ENCODE measurements around the gene RIPK4.
"Not testable (repeated sequence)": the region's sequence is repeated elsewhere in the genome, so short reads cannot be mapped to it uniquely, and the experiment has no call there.

Gene RIPK4

GRCh38 chr21:41794600-41794999 is 27.7 kb upstream of the RIPK4 start:
- DNase-seq, result no peak

- DNase-seq, result no peak
Observed at GRCh38 chr21:41792711-41793110, 25.9 kb upstream of the RIPK4 start.

DNA sequence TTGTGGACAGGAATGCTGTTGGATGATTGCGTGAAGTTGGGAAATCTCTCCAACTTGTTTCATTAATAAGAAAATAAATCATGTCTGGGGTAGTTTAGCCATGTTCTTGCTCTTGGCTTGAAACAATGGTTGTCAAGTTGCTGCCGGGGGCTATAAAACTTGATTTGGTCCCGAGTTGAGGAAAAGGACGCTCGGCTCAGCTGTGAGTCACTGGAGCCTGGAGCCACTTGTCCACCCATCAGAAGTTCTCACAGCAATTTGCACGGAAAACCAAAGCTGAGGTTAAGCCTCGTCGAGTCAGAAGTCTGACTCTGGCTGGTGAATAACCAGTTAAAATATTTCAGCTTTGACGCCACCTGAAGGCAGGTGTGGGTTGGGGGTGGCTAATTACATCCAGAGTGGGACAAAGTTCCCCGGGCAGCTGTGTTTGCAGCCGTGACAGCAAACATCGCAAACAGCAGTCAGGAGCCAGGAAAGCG is 19.7 kb upstream of the RIPK4 start:
- DNase-seq, result no peak

- not testable (repeated sequence) for DNase-seq
Observed at GRCh38 chr21:41785262-41785661, 18.4 kb upstream of the RIPK4 start.

DNA sequence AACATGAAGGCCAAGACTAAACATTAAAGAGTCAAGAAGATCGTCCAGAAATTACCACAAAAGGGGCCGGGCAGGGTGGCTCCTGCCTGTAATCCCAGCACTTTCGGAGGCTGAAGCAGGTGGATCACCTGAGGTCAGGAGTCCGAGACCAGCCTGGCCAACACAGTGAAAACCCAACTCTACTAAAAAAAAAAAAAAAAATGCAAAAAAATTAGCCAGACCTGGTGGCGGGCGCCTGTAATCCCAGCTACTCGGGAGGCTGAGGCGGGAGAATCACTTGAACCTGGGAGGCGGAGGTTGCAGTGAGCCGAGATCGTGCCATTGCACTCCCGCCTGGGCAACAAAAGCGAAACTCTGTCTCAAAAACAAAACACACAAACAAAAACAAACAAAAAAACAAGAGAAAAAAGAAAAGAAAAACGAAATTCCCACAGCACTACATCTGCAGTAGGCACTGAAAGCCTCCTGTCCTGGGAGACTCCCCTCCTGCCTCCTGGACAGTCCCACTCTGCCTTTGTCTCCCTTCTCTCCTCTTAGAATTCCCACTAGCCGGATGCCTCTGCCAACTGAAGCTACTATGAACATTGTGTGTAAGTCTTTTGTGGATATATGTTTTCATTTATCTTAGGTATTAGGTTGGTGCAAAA is 17.7 kb upstream of the RIPK4 start:
- DNase-seq, result no peak

GRCh38 chr21:41783476-41784180 is 16.8 kb upstream of the RIPK4 start:
- no peak for DNase-seq

DNA sequence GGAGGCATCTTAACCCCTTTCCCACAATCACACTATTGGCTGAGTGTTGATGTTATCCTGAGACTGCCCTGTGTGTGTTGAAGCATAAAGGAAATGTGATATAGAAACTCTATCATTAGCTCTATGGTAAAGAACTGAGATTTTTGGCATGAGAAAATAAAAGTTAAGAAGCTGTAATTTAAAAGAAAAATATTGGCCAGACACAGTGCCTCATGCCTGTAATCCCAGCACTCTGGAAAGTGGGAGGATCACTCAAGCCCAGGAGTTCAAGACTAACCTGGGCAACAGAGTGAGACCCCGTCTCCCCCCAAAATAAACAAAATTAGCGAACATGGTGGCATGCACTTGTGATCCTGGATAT is 14.2 kb upstream of the RIPK4 start:
- no peak for DNase-seq

GRCh38 chr21:41780337-41781049 is 13.6 kb upstream of the RIPK4 start:
- DNase-seq, result no peak

DNA sequence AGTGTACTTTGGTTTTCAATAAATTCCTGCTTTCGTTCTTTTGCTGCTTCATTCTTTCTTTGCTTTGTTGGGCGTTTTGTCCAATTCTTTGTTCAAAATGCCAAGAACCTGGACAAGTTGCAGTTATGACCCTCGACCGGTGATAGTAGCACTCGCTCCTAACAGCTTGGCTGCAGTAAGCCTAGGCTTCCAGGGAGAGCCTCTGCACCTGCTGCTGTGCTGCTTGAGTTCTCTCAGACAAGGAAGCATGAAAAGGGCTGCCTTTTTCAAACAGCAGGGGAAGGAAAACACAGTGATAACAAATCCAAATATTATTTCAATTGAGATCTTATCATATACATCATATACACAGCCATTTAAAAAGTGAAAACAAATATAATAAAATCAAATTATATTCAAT is 12.8 kb upstream of the RIPK4 start:
- no peak for DNase-seq

DNA sequence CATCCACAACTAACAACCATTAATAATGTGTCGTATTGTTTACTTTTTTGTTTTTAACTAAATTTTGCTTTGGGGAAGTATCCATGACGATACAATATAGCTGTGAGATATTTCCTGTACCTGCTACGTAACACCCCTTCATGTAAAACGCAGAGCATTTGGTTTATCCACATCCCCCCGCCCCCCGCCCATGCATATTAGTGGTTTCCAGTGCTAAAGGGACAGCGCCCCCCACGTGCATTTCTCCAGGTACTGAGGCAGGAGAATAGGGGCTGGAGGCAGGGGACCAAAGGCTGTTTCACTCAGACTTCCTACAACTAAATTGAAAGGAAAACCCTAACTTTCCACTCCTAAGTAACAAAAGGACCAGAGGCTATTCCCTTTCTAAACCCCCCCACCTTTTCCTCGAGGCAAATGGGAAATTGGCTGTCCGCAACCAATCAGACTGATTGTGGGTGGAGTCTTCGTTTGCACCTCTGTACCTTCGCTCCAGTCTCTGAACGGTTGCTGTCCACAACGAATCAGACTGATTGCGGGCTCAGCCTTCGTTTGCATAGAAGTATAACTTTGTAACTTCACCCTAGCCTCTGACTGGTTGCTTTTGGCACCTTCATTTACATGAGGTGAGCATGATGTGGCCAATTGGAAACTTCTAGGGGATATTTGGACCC is 12.2 kb upstream of the RIPK4 start:
- DNase-seq, result no peak

DNA sequence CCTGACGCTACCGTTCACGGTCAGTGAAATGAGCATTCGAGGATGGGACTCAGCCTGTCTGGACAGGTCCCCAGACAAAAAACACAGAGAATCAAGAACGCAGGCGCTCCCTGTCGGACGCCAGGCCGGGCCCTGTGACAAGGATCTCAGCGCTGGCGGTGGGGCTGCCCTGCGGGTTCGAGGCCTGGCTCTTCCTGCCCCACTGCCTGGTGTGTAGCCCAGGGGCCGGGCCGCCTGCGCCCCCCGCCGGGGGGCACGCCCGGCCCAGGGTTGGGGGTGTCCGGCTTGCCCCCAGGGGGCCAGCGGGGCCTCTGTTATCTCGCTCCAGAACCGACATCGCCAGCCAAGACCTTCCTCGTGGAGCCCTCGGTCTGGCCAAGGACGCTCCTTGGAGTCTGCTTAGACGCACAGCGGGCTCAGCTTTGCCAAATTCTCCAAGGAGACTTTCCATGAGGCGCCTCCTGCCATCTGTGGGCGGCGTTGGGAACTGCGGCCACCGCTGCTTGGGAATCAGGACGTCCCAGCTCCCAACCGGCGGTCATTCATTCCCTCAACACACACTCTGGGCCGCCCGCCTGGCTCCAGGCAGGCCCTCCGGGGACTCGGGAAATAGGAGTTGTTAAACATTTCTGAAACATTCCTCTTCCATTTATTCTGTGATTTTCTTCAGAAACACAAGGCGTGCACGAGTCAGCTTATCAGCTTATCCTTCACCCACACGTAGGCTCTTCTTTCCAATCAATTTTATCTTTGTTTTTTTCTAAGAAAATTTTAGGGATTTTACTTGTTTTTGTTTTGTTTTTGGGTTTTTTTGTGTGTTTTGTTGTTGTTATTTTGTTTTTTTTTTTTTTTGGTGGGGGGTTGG is 11.3 kb upstream of the RIPK4 start:
- DNase-seq, result peak in 1 of 2 donors; percentile 13

DNA sequence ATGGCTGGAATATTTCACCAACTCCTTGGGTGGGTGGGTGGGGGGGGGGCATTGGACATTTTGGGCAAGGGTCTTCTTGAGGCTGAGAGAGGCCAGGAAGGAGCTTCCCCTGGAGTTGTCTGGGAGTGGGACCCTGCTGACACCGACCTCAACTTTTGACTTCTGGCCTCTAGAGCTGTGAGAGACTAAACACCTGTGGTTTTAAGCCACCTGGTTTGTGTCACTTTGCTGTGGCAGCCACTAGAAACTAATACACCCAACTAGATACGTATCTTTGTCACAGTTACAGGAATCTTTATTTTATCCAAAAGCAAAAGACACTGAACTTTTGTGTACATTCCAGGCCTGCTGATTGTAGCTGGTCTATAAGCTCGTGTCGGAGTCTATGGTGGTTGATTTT is 9.9 kb upstream of the RIPK4 start:
- DNase-seq, result no peak

GRCh38 chr21:41775149-41775472 is 8.3 kb upstream of the RIPK4 start:
- no peak for DNase-seq

GRCh38 chr21:41774467-41775148 is 7.8 kb upstream of the RIPK4 start:
- DNase-seq, result no peak

GRCh38 chr21:41772351-41773080 is 5.7 kb upstream of the RIPK4 start:
- no peak for DNase-seq

GRCh38 chr21:41771625-41771945 is 4.7 kb upstream of the RIPK4 start:
- DNase-seq, result no peak

GRCh38 chr21:41770901-41771624 is 4.2 kb upstream of the RIPK4 start:
- no peak for DNase-seq

DNA sequence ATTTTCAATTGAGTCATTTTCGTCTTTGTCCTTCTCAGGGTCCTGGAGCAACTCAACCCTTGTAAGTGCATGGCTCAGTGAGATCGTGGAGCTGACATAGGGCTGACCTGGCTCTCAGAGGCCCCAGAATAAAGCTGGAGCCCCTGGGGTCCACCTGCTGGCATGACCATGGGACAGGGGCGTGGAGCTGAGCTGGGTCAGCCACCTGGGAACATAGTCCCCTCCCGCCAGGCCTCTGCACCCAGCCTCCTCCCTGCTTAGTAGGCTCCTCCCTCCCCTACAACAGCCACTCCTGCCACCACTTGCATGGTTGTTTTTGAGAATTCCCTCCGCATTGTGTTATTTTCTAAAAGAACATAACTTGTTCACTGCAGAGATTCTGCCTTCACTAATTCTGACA is 3.1 kb upstream of the RIPK4 start:
- no peak for DNase-seq

GRCh38 chr21:41769521-41769920 is 2.7 kb upstream of the RIPK4 start:
- no peak for DNase-seq

DNA sequence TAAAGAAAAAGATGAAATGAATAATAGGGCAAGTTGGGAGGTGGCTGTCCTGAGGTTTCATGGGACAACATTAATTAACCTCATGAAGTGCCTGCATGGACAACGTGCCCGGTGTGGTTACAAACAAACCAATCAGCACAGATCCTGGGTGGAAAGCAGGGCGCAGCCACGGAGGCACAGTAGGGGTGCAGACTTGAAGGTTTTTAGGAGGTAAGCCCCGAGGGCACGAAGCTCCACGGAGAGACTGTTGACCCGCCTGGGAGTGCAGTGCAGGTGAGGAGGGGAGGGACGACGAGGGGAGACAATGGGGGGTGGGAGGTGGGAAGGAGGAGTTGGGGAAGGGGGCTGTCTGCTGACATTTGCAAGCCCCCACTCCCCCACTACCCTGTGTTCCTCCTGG is 2.3 kb upstream of the RIPK4 start:
- no peak for DNase-seq

Measured in stimulated activated CD4-positive, alpha-beta T cell treated with anti-CD3 and anti-CD28 coated beads, Interleukin-2, amount 100 ng/mL, for 48 hours (primary cell).